ENCODE data around the gene BBX. TPM values are rescaled to one million over a fixed set of nuclear protein-coding genes. Genes with fewer than 3 reads are reported as not detected.

BBX gene
- total RNA-seq, 1 donor from 2014 or later = 90.3 TPM

DNA sequence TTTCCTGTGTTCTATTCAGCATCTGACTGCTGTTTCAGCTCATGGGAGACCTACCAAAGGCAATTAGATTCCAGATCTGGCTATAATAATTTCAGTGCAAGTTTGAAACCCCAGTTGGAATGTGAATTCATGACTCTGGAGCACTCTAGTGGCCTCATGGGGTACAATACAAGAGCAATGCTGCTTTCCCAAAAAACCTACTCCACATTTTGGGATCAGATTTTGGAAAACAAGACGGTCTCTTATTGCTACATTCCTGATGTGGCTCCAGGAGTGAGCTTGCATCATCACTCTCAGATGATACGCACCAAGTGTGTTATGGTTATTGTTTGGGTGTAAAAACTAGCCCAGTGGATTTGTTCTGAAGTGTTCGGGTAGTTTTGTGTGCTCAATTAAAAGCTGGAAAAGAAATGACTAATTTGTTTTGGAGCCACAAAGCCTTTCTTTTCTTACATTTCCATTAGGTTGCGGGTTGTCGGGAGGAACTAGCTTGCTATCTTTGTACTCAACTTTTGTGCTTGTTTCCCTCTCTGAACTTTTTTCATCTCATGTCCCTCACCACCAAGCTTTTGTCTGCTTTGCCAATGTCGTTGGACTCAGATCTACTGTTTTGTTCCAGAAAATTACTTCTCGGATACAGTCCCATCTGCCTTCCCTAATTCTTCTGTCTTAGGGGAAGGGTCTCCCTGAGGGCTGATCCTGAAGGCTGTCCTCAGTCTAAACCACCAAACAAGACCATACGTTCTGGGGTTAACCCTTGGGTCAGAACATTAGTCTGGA is 272.1 kb downstream of the BBX start:
- Mint-ChIP-seq H3K27me3 (ENCODE audit: low read depth) (no peaks in the 10 kb centered on the region), H3K4me1 (peaks cover 24% of the 10 kb centered on the region), H3K36me3 (peaks cover 49% of the 10 kb centered on the region), H3K27ac (no peak overlapping the region), H3K4me3 (no peak overlapping the region), H3K9me3 (peaks cover 8% of the 10 kb centered on the region)
- TF ChIP-seq, protein P1, sequence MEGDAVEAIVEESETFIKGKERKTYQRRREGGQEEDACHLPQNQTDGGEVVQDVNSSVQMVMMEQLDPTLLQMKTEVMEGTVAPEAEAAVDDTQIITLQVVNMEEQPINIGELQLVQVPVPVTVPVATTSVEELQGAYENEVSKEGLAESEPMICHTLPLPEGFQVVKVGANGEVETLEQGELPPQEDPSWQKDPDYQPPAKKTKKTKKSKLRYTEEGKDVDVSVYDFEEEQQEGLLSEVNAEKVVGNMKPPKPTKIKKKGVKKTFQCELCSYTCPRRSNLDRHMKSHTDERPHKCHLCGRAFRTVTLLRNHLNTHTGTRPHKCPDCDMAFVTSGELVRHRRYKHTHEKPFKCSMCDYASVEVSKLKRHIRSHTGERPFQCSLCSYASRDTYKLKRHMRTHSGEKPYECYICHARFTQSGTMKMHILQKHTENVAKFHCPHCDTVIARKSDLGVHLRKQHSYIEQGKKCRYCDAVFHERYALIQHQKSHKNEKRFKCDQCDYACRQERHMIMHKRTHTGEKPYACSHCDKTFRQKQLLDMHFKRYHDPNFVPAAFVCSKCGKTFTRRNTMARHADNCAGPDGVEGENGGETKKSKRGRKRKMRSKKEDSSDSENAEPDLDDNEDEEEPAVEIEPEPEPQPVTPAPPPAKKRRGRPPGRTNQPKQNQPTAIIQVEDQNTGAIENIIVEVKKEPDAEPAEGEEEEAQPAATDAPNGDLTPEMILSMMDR (IDR thresholded peaks at IDR 0.05; ENCODE audit: unreplicated experiment) = no peak
- no peak for DNase-seq (ENCODE audit: low spot score in 2 of 2, unreplicated experiment in 2 of 2)

DNA sequence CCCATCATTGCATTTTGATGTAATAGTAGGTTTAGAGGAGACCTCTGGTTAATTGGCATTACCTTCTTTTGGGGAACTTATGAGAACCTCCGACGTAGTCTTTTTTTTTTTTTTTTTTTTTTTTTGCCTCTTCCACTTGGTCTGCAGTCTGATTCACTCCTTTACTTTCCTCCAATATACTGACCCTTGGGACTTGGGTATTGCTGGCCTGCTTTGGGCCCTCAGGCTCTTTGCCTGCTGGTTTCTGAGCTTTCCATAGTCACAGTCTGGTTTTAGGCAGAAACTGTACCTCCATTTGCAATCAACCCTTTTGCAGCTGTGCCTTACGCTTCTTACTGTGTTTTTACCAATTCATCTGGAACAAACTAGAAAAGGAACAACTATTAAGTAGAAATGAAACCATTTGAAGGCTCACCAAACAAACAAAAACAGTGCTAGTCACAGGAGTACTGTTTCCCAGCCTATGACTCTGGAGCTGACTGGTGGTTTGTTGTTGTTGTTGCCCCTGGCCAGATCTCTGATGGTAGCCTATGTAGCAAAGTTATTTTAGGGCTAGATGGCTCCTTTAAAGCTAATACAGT is 272.8 kb downstream of the BBX start:
- Mint-ChIP-seq H3K36me3 (peaks cover 44% of the 10 kb centered on the region), H3K27ac (no peak overlapping the region), H3K27me3 (ENCODE audit: low read depth) (no peaks in the 10 kb centered on the region), H3K4me1 (peaks cover 24% of the 10 kb centered on the region), H3K4me3 (no peak overlapping the region), H3K9me3 (peaks cover under 1% of the 10 kb centered on the region)
- TF ChIP-seq, protein P1 (IDR thresholded peaks at IDR 0.05; ENCODE audit: unreplicated experiment) = no peak
- no peak for DNase-seq (ENCODE audit: low spot score in 2 of 2, unreplicated experiment in 2 of 2)

DNA sequence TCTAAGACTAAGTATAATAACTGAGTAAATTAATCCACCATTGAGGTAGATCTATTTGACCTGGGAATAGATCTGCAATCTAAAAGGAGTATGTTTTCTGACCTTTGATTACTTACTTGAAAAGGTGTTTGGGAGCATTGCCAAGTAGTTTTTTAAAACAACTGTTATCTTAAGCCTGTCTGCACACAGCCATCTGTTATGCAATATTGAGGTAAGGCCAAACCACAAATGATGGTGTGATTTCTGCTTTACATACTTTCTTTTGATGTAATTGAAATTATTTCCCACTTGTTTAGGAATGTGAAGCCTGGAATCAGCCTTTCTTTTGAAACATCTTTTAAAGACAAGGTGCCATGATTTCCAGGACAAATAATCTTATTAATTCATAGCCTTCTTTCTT is 274.0 kb downstream of the BBX start:
- DNase-seq (ENCODE audit: low spot score in 2 of 2, unreplicated experiment in 2 of 2) = no peak
- H3K4me1 Mint-ChIP-seq = peaks cover 22% of the 10 kb centered on the region
- H3K27me3 Mint-ChIP-seq (ENCODE audit: low read depth) = no peaks in the 10 kb centered on the region
- no peaks in the 10 kb centered on the region for H3K9me3 Mint-ChIP-seq
- peak overlapping the region; percentile 34 for H3K27ac Mint-ChIP-seq
- H3K4me3 Mint-ChIP-seq = no peak overlapping the region
- peaks cover 50% of the 10 kb centered on the region for H3K36me3 Mint-ChIP-seq
- TF ChIP-seq, protein P1 (IDR thresholded peaks at IDR 0.05; ENCODE audit: unreplicated experiment) = no peak

DNA sequence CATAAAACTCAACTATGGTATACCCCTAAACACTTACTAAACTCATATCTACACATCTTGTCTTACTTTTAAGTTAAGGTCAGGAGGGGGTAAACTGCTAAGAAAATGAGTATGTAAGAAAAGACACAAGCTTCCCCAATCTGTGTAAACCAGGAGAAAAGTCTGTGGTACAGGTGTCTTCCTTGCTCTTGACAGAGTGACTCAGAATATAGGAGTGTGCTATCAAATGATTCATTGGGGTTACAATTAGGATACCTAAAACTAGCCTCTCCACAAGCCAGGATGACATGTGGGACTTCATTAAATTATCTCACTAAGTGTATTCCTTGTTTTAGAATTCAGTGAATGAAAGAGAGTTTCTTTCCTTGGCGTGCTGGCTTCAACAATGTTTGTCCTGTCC is 274.8 kb downstream of the BBX start:
- Mint-ChIP-seq H3K4me1 (peaks cover 22% of the 10 kb centered on the region), H3K27ac (no peak overlapping the region), H3K9me3 (no peaks in the 10 kb centered on the region), H3K36me3 (peaks cover 51% of the 10 kb centered on the region), H3K27me3 (ENCODE audit: low read depth) (no peaks in the 10 kb centered on the region), H3K4me3 (no peak overlapping the region)
- DNase-seq (ENCODE audit: low spot score in 2 of 2, unreplicated experiment in 2 of 2) = no peak
- TF ChIP-seq, protein P1 (IDR thresholded peaks at IDR 0.05; ENCODE audit: unreplicated experiment) = no peak

DNA sequence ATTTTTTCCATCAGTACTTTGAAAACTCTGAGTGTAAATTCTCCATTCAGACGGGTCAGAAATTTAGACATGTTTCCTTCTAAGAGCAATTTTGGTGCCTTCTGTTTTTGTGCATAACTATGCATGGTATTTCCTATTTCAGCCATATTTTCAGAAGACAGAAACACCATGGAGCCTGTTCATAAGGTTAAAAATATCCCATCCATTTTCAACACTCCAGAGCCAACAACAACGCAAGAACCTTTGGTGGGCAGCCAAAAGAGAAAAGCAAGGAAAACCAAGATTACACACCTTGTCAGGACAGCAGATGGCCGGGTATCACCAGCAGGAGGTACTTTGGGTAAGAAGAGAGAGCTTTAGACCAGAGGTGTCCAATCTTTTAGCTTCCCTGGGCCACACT is 275.6 kb downstream of the BBX start:
- TF ChIP-seq, protein P1 (IDR thresholded peaks at IDR 0.05; ENCODE audit: unreplicated experiment) = no peak
- Mint-ChIP-seq H3K4me1 (peaks cover 22% of the 10 kb centered on the region), H3K27ac (no peak overlapping the region), H3K36me3 (peaks cover 56% of the 10 kb centered on the region), H3K27me3 (ENCODE audit: low read depth) (no peaks in the 10 kb centered on the region), H3K4me3 (no peak overlapping the region), H3K9me3 (no peaks in the 10 kb centered on the region)
- no peak for DNase-seq (ENCODE audit: low spot score in 2 of 2, unreplicated experiment in 2 of 2)
